GM18868 (cell line): Measurements from ENCODE around the gene ZSCAN23.
"Not testable (repeated sequence)": the region's sequence is repeated elsewhere in the genome, so short reads cannot be mapped to it uniquely, and the experiment has no call there.

Experiments
- ATAC-seq: cut with Tn5 transposase; IDR thresholded peaks from one replicate; pipeline ENCODE4 v1.9.1; 2021; ENCODE audit warnings: mild to moderate bottlenecking, moderate library complexity; ENCODE audit not compliant: unreplicated experiment

ZSCAN23 gene

DNA sequence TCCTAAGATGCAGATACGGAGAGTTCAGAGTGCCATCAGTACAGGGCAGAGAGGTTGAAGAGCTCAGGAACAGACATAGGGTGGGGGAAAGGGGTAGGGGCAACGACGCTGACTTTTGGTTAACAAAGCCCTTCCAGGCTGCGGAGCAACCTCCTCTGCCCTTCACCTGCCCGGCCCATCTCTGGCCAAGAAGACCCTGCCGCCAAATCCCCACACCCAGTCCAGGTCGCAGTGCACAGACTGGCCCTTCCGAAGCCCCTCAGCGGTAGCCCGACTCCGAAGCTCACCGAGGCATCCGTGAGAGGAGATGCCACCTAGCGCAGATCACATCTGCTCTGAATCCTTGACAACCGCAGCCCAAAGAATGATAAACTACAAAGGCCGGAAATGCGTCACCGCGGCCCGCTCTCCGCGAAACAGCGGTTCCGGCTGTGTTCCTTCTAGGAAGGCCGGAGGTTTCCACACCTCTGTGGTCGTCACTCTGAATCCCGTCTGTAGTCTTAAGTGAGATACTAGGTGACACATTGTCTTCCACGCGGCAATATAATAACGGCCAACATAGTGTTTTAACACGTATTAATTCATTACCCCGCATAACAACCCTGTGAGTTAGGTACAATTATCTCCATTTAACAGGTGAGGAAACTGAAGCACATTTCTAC lies at the start of gene ZSCAN23:
TSS of gene ZSCAN23 (minus strand) at position 380 of the 662 bp plus-strand sequence. CDS start 7,225 bp downstream, outside the sequence.
- ATAC-seq = peak; percentile 95

DNA sequence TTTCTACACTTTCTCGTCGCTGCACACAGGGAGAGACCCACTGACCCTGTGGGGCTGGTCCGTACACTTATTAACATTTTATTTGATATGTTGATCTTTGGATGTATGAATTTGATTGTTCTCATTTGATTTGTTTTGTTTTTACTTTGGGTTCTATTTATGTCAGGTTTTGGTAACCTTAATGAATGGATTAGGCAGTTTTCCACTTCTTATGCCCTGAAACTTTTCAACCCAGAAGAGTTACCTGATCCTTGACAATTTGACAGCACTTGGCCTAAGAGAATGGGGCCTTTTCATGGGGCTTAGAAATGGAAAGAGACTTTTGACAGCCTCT lies 48.7 kb upstream of the ZSCAN23 start:
- ATAC-seq = no peak

GRCh38 chr6:28490205-28490890 lies 47.1 kb upstream of the ZSCAN23 start:
- peak; percentile 20 for ATAC-seq

DNA sequence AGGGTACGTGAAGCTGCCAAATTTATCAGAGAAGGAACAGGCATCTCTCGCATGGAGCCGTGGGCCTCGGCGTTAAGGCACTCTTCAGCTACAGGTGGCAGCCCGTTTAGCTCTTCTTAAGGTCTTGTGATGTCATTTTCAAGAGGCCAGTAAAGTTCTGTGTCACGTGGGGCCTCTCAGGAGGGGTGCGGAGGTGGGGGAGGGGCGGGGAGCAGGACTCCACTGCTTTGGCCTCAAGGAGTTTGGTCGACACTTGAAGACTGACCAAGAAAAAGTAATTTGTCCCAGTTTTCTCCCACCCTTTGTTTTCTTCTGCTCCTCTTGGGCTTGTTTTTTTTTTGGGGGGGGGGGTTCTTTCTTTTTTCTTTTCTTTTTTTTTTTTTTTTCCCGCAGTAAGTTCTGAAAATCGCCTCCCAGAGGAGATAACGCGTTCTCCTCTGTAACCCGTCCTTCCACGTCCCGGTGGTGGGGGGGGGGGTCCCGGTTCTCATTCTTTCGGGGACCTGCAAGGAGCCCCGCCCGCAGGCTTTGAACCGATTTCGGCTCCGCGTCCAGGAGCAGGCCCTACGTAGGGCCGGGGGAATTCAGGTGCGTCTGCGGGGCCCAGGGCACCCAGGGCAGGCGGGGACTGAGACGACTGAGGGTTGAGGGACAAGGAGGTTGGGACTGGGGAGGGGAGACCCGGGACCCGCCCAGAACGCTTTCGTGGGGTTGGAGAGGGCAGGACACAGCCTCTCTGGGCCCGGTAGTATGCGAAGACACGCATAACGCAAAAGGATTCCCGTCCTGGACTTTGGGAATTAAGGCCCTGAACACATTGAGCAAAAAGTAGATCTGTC lies 46.3 kb upstream of the ZSCAN23 start:
- ATAC-seq = peak; percentile 79

DNA sequence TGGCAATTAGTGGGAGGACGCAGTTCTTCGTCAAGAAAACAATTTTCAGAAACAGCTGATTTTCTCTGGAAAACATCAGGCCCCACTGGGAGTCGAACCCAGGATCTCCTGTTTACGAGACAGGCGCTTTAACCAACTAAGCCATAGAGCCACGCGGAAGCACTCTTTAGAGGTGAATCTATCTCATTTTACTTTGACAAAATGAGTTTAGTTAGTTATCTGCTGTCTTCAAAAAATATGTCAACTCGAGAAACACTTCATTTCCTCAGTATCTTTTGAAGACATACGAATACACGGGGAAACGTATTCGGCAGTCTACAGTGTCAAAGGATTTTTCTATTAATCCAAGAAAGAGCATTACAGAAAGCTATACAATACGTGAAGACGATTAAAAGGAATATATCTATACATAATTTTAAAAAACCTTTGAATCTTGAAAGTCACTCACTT lies 45.6 kb upstream of the ZSCAN23 start:
- ATAC-seq = peak; percentile 28

- no peak for ATAC-seq
Measured at GRCh38 chr6:28486988-28487742, 43.9 kb upstream of the ZSCAN23 start.

GRCh38 chr6:28486533-28486932 lies 43.2 kb upstream of the ZSCAN23 start:
- ATAC-seq = no peak

DNA sequence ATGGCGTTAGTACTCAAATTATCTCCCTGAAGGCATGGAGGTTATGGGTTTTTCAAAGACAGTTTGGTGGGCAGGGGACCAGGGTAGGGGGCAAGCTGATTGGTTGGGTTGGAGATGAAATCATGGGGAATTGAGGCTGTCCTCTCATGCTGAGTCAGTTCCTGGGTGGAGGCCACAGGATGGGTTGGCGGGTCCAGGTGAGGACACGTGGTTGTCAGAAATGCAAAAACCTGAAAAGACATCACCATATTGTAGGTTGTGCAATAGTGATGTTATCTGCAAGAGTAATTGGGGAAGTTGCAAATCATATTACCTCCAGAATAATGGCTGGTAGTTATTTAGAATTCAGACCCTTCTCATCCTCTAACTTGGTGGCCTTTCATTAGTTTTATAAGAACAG lies 42.2 kb upstream of the ZSCAN23 start:
- ATAC-seq = no peak

- no peak for ATAC-seq
Measured at GRCh38 chr6:28480253-28480932, 37.1 kb upstream of the ZSCAN23 start.

- no peak for ATAC-seq
Measured at GRCh38 chr6:28478518-28478917, 35.2 kb upstream of the ZSCAN23 start.

DNA sequence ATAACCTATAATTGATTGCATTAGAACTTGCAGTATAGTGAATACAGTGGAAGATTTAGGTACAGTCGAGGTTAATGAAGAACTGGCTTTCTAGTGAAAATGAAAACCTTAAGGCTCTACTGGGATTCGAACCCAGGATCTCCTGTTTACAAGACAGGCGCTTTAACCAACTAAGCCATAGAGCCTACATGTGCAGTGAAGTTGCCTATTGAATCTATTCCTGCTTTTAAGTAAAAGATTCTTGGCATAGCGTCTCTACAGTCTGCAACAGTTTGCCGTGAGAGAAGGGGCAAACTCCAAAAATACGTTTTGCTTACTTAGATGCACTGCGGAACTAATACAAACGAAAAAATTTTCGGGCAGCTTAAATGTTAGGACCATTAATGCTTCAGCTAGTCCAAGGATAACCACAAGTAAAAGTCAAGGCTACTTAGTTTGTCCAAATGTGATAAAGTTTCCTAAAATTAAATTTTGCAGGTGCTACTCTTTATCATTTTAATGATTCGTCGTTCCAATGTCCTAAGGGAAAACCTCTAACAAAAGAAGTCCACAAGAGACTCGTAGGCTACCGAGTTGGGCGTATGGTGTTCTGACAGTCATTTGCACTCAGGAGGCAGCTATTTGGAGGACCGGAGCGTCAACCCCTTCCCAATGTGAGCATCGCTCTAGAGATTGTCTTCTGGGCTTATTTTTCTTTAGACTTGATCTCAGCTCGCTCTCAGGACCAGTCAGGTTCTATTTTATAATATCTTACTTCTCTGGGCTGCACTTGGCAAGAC lies 31.3 kb upstream of the ZSCAN23 start:
- ATAC-seq = peak; percentile 46

GRCh38 chr6:28469153-28469745 lies 26.0 kb upstream of the ZSCAN23 start:
- not testable (repeated sequence) for ATAC-seq

DNA sequence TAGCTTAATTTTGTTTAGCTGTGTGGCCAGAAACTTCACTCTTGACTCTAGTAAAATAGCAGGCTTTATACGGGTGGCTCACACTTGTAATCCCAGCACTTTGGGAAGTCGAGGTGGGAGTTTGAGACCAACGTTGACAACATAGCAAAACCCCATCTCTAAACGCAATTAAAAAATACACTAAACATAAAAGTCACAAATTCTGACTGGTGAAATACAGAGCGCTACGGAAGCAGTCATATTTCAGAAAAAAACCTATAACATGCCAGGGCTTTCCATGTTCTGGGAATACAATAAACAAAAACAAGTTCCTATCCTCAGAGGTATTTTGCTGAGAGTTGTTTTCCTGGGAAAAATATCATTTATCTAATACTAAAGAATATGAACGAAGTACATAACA lies 24.8 kb upstream of the ZSCAN23 start:
- ATAC-seq = no peak

DNA sequence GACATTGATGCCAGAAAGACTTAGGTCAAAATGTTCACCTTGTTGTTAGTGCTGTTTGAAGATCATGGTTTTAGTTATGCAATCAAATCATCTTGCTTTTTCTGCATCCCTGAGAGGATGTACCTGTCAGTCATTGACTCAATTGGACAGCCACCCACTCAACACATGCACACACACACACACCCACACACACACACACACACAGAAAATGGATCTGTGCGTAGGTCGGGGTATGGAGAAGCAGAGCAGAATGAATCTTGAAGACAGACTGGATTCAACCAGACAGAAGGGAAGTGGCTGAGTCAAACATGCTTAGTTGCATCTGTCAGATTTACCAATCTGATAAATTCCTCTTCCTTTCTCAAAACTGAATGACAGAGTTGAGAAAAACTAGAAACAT lies 19.1 kb upstream of the ZSCAN23 start:
- ATAC-seq = no peak

DNA sequence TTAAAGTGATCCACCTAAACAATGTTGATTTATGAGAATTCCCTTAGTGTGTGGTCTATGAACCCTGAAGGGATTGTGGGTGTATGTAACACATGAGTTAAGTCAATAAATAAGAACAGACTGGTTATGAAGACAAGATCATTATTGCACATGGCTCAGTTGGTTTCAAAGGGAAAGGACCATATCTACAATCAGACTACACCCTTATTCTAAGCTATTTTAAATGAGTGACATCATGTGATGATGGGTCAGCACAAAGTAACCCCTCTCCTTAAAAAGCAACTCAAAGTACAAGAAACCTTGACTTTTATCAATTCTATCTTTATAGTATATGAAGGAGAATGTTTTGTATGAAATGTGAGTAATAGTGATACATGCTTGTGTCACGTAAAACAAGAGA lies 15.3 kb upstream of the ZSCAN23 start:
- no peak for ATAC-seq

DNA sequence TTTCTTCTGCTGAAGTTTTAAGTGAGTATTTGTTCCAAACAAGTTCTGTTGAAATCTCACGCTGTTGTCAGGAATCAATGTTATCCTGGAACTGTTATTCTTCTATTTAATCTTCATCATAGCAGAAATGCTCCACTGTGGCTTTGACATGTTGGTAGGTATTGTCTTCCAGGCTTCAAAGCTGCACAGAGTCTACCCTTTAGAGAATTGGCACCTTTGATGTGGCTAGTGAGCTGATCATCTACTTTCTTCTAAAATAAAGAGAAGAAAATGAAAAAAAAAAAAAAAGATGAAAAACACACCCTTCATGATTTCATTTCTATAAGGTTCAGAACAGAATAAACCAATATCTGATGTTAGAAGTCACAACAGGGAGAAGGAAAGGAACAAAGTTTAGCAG lies 5.8 kb upstream of the ZSCAN23 start:
- no peak for ATAC-seq

- not testable (repeated sequence) for ATAC-seq
Measured at GRCh38 chr6:28447512-28447906, 4.2 kb upstream of the ZSCAN23 start.

DNA sequence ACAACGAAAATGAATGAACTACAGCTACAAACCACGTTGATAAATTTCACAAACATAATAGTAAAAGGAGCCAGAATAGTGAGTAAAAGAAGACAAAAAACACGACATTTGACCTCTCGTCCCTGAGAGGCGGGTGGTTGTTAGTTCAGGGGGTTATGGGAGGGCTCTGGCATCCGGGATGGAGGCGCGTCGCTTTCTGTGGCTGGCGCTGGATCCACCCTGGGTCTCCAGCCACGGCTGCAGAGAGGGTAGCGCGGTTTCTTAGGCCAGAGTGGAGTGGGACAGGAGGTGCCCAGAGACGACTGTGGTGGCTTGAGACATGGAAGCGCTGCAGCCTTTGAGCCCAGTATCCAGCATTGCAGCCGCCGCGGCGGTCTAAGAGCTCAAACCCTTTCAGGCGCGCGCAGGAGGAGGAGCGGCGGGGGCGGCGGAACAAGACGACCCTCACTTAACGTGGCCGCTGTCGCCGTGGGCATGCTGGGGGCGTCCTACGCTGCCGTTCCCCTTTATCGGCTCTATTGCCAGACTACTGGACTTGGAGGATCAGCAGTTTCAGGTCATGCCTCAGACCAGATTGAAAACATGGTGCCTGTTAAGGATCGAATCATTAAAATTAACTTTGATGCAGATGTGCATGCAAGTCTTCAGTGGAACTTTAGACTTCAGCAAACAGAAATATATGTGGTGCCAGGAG lies 3.7 kb upstream of the ZSCAN23 start:
- no peak for ATAC-seq

- ATAC-seq = not testable (repeated sequence)
Measured at GRCh38 chr6:28444759-28445158, 1.5 kb upstream of the ZSCAN23 start.
